Fibroblast of lung (primary cell): ENCODE measurements around the gene TMEM132C. TPM values are rescaled to one million over a fixed set of nuclear protein-coding genes. Genes with fewer than 3 reads are reported as not detected.

Experiments used
- DNase-seq, 2 donors: peaks; one replicate each; pipeline versions ENCODE4 v3.0.0 to v3.0.0-alpha.2; 2010; ENCODE audit warnings: low read depth in 2 of 2
- H2AFZ ChIP-seq: 2 replicates; pipeline ENCODE4 v1.5.1; 2012; ENCODE audit warnings: low read length, control low read depth, inconsistent platforms
- H3K27ac ChIP-seq: 2 replicates; pipeline ENCODE4 v1.5.1; 2011; ENCODE audit warnings: low read length, control low read depth; ENCODE audit not compliant: insufficient read depth
- H3K27me3 ChIP-seq: 2 replicates; pipeline ENCODE4 v1.5.1; 2011; ENCODE audit warnings: mild to moderate bottlenecking, low read length; ENCODE audit not compliant: control insufficient read depth, insufficient read depth
- H3K36me3 ChIP-seq: 2 replicates; pipeline ENCODE4 v1.5.1; 2011; ENCODE audit warnings: low read length; ENCODE audit not compliant: control insufficient read depth, insufficient read depth
- H3K4me1 ChIP-seq: 2 replicates; pipeline ENCODE4 v1.5.1; 2011; ENCODE audit warnings: low read length; ENCODE audit not compliant: control insufficient read depth, insufficient read depth; ENCODE audit errors: extremely low read depth
- H3K4me2 ChIP-seq: 2 replicates; pipeline ENCODE4 v1.5.1; 2011; ENCODE audit warnings: low read length, control low read depth; ENCODE audit not compliant: insufficient read depth; ENCODE audit errors: extremely low read depth
- H3K4me3 ChIP-seq, 4 experiments: fragments of 200-600 bp in 1 of 4; sonication (generic) in 1 of 4; replicated peaks in 1 of 4; 2 replicates each; pipeline ENCODE4 v1.5.1; 2011 to 2016; ENCODE audit warnings: low read length in 4 of 4, low read depth in 3 of 4, mild to moderate bottlenecking in 3 of 4, control low read depth in 2 of 4, inconsistent platforms in 1 of 4, mixed read lengths in 1 of 4; ENCODE audit not compliant: insufficient read depth in 1 of 4; ENCODE audit errors: control extremely low read depth in 1 of 4
- H3K79me2 ChIP-seq: 2 replicates; pipeline ENCODE4 v1.5.1; 2012; ENCODE audit warnings: mild to moderate bottlenecking, low read length, inconsistent platforms; ENCODE audit not compliant: control insufficient read depth, insufficient read depth
- H3K9ac ChIP-seq: 2 replicates; pipeline ENCODE4 v1.5.1; 2011; ENCODE audit warnings: mild to moderate bottlenecking, low read length, control low read depth; ENCODE audit not compliant: insufficient read depth
- H3K9me3 ChIP-seq: 2 replicates; pipeline ENCODE4 v1.5.1; 2012; ENCODE audit warnings: low read depth, low read length; ENCODE audit not compliant: control insufficient read depth, insufficient read depth
- H4K20me1 ChIP-seq: 2 replicates; pipeline ENCODE4 v1.5.1; 2011; ENCODE audit warnings: low read length; ENCODE audit not compliant: control insufficient read depth, insufficient read depth; ENCODE audit errors: extremely low read depth
- CTCF ChIP-seq, 2 donors: IDR thresholded peaks in 1 of 2; conservative IDR thresholded peaks in 1 of 2; 1 replicate in 1 of 2; 2 replicates in 1 of 2; pipeline ENCODE4 v1.5.1; 2011 to 2012; ENCODE audit warnings: low read length in 2 of 2, control low read depth in 1 of 2, inconsistent platforms in 1 of 2, low read depth in 1 of 2, mild to moderate bottlenecking in 1 of 2
- EZH2 ChIP-seq: IDR thresholded peaks from 2 replicates; pipeline ENCODE4 v1.5.1; 2012; ENCODE audit warnings: low read length, control low read depth, mild to moderate bottlenecking; ENCODE audit errors: missing control alignments
- polyA plus RNA-seq, 2 donors: library from polyadenylated mRNA; depleted of rRNA in 1 of 2; stranded (reverse) in 1 of 2; unstranded in 1 of 2; fragments of >200 nt; gene quantifications; 2 replicates each; pipeline ENCODE4 v1.2.1, GENCODE V29; 2011 to 2012; ENCODE audit warnings: missing spikeins in 1 of 2
- total RNA-seq: library from RNA; depleted of rRNA; stranded (reverse); fragments of >200 nt; gene quantifications from 2 replicates; pipeline ENCODE4 v1.2.1, GENCODE V29; 2014

Gene TMEM132C
- total and polyA plus RNA-seq, 2 donors (not counting 1 experiment from before 2014, with no cell fraction given): not detected

- Histone ChIP-seq H3K9ac (no peak overlapping the region), H2AFZ (no peak overlapping the region), H3K4me1 (no peaks in the 10 kb centered on the region), H4K20me1 (no peaks in the 10 kb centered on the region), H3K9me3 (no peaks in the 10 kb centered on the region), H3K27me3 (no peaks in the 10 kb centered on the region), H3K36me3 (no peaks in the 10 kb centered on the region), H3K27ac (no peak overlapping the region), H3K4me3 (no peak overlapping the region), H3K79me2 (no peaks in the 10 kb centered on the region), H3K4me2 (no peak overlapping the region)
- TF ChIP-seq CTCF (conservative IDR thresholded peaks at IDR 0.05 in 1 of 2, IDR thresholded peaks at IDR 0.05 in 1 of 2; ENCODE audit: low read depth in 1 of 2, low read length in 2 of 2) (no peak), EZH2 (no peak)
- DNase-seq: no peak
Observed at GRCh38 chr12:128637642-128638606, 371.0 kb downstream of the TMEM132C start.

- H3K9me3 ChIP-seq: no peaks in the 10 kb centered on the region
- no peaks in the 10 kb centered on the region for H3K4me1 ChIP-seq
- no peak overlapping the region for H3K27ac ChIP-seq
- H4K20me1 ChIP-seq: no peaks in the 10 kb centered on the region
- H3K4me3 ChIP-seq: no peak overlapping the region
- no peaks in the 10 kb centered on the region for H3K27me3 ChIP-seq
- H3K79me2 ChIP-seq: no peaks in the 10 kb centered on the region
- H3K4me2 ChIP-seq: no peak overlapping the region
- H3K36me3 ChIP-seq: no peaks in the 10 kb centered on the region
- no peak overlapping the region for H2AFZ ChIP-seq
- no peak overlapping the region for H3K9ac ChIP-seq
- no peak for TF ChIP-seq CTCF (conservative IDR thresholded peaks at IDR 0.05 in 1 of 2, IDR thresholded peaks at IDR 0.05 in 1 of 2; ENCODE audit: low read depth in 1 of 2, low read length in 2 of 2)
- TF ChIP-seq EZH2: no peak
- DNase-seq: no peak
Observed at GRCh38 chr12:128639089-128639488, 372.1 kb downstream of the TMEM132C start.

GRCh38 chr12:128643155-128643554 lies 376.2 kb downstream of the TMEM132C start:
- Histone ChIP-seq H3K4me3 (no peak overlapping the region), H3K79me2 (no peaks in the 10 kb centered on the region), H2AFZ (no peak overlapping the region), H3K36me3 (no peaks in the 10 kb centered on the region), H3K27ac (no peak overlapping the region), H3K4me2 (no peak overlapping the region), H3K4me1 (no peaks in the 10 kb centered on the region), H3K27me3 (no peaks in the 10 kb centered on the region), H3K9me3 (no peaks in the 10 kb centered on the region), H4K20me1 (no peaks in the 10 kb centered on the region), H3K9ac (no peak overlapping the region)
- TF ChIP-seq EZH2 (no peak), CTCF (conservative IDR thresholded peaks at IDR 0.05 in 1 of 2, IDR thresholded peaks at IDR 0.05 in 1 of 2; ENCODE audit: low read depth in 1 of 2, low read length in 2 of 2) (no peak)
- no peak for DNase-seq
